Measurements from ENCODE around the gene NHSL1.

NHSL1 gene, protein sequence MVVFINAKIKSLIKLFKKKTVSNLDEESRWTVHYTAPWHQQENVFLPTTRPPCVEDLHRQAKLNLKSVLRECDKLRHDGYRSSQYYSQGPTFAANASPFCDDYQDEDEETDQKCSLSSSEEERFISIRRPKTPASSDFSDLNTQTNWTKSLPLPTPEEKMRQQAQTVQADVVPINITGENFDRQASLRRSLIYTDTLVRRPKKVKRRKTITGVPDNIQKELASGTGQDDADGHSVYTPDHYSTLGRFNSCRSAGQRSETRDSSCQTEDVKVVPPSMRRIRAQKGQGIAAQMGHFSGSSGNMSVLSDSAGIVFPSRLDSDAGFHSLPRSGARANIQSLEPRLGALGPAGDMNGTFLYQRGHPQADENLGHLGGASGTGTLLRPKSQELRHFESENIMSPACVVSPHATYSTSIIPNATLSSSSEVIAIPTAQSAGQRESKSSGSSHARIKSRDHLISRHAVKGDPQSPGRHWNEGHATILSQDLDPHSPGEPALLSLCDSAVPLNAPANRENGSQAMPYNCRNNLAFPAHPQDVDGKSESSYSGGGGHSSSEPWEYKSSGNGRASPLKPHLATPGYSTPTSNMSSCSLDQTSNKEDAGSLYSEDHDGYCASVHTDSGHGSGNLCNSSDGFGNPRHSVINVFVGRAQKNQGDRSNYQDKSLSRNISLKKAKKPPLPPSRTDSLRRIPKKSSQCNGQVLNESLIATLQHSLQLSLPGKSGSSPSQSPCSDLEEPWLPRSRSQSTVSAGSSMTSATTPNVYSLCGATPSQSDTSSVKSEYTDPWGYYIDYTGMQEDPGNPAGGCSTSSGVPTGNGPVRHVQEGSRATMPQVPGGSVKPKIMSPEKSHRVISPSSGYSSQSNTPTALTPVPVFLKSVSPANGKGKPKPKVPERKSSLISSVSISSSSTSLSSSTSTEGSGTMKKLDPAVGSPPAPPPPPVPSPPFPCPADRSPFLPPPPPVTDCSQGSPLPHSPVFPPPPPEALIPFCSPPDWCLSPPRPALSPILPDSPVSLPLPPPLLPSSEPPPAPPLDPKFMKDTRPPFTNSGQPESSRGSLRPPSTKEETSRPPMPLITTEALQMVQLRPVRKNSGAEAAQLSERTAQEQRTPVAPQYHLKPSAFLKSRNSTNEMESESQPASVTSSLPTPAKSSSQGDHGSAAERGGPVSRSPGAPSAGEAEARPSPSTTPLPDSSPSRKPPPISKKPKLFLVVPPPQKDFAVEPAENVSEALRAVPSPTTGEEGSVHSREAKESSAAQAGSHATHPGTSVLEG (N-terminal part only)

DNA sequence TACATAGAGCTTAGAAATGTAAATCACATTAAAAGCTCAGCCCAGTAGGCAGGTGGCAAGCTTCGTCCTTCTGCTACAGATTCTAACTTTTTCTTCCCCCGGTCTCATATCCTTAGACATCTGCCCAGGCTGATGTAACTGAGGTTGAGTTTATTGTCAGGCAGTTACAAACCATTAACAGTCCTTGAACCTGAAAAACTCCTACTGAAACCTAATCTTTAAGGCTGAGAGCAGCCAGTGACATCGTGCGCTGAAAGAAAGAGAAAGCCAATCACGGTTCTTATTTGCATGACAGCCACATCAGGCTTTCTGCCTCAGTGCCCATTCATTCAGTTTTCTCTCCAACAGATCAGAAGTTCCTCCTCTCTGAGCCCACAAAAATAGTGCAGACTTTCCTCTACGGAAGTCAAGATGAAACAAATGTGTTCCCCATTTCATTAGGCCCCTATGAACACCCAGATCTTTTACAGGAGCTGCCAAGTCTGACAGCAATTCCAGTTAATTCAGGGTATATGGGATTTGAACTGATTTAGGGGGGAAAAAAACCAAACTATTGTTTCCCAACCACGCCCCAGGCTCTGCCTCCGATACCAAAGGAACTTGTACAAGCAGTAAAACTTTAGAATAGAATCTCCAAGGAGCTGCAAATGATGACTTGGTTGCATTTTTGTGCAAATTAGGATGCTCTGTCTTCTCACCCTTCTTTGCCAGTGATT, at the start of gene NHSL1:
TSS of gene NHSL1 (minus strand) at position 192 of the 716 bp plus-strand sequence. CDS start 204 bp downstream, outside the sequence.
- no peak for DNase-seq (ENCODE audit: low read depth in 2 of 2)

- DNase-seq (ENCODE audit: low read depth in 2 of 2) = no peak
These were observed 47.5 kb upstream of the NHSL1 start for GRCh38 chr6:138546733-138547185.

DNA sequence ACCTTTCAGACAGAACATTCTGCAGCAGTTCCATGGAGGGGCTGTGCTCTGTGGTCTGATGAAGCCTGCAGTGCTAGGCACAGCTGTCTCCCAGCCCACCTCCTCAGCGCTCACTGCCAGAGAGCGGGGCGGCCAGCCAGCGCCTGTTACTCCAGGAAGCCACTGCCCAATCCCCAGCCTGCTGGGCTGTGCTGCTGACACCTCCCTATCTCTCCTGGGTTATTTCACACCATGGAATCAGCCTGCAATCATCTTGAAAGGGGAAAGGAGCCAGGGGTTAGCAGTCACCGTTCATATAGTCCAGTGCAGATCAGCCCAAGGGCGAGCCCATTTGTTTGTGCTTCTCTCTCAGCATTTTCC, 46.3 kb upstream of the NHSL1 start:
- peak; percentile 33 to 41 for DNase-seq (ENCODE audit: low read depth in 2 of 2)

DNA sequence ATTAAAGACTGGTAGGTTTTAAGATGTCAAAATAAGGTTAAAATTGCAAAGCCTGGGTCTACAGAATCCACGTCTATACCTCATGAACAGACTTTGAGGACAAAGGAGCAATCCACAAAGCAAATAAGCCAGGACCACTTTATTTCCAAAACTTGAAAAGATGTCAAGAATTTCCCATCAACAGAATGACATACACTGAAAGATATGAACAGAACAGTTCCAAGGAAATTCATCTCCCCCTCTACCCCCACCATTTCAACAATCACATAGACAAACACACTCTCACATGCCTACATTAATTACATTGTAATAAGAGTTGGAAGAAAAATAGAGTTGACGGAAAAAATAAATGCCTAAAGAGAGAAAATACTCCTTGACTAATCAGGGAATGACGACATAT, 45.2 kb upstream of the NHSL1 start:
- DNase-seq (ENCODE audit: low read depth in 2 of 2) = peak; percentile 27 to 43

DNA sequence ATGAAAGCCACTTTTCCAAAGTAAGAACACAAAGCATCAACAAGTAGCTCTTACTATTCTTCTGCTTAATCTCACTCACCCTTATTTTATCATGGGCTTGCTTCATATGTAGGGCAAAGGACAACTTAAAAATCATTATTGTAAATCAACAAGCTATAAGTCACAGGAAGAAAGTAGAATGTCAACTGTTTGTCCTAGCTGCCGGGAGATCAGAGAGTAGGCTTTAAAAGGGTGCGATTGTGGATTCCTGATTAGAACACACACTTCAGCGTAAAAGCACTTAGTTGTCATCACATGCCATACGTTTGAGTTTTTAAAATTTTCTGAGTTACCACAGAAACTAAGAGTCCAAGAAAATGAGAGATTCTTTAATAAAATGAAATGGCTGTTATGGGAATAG, 44.4 kb upstream of the NHSL1 start:
- DNase-seq (ENCODE audit: low read depth in 2 of 2) = no peak

GRCh38 chr6:138541823-138542481, 42.7 kb upstream of the NHSL1 start:
- DNase-seq (ENCODE audit: low read depth in 2 of 2) = no peak

DNA sequence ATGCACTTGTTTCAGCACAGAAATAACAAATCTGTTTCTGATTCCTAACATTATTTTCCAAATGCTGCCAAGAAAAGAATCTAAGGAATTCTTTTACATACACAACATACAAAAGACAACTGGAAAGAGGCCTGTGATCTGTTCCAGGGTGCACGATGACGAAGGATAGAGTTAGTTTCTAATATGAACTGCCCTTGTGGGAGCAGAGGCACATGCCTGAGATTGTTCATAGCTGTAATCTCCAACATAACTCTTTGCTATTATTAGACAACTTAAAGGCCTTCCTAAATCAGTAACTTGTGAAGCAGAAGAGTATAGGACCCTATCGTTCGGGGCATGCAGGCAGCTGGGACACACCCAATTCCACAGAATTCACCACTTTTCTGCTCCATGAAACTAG, 41.2 kb upstream of the NHSL1 start:
- DNase-seq (ENCODE audit: low read depth in 2 of 2) = peak; percentile 93 to 94

- no peak for DNase-seq (ENCODE audit: low read depth in 2 of 2)
These were observed 40.6 kb upstream of the NHSL1 start for GRCh38 chr6:138539876-138540275.

- DNase-seq (ENCODE audit: low read depth in 2 of 2) = peak in 1 of 2 experiments; percentile 20
These were observed 39.2 kb upstream of the NHSL1 start for GRCh38 chr6:138538390-138539031.

DNA sequence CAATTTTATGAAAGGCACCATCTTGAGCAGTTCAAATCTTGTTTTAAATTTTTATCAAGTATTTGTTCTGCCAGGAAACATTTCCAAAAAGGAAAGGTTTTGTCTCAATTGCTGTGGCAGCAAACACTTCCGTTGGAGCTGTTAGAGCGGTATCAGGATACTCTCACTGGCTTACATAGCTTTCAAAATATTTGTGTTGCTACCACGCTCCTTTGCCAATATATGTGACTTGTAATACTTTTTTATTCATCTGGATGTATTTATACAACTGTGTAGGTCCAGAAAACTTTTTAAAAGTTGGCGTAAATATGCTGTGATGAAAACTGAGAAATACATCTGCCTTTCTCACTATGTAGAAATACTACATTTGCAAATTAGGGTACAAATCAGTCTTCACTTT, 37.8 kb upstream of the NHSL1 start:
- peak; percentile 63 to 67 for DNase-seq (ENCODE audit: low read depth in 2 of 2)

DNA sequence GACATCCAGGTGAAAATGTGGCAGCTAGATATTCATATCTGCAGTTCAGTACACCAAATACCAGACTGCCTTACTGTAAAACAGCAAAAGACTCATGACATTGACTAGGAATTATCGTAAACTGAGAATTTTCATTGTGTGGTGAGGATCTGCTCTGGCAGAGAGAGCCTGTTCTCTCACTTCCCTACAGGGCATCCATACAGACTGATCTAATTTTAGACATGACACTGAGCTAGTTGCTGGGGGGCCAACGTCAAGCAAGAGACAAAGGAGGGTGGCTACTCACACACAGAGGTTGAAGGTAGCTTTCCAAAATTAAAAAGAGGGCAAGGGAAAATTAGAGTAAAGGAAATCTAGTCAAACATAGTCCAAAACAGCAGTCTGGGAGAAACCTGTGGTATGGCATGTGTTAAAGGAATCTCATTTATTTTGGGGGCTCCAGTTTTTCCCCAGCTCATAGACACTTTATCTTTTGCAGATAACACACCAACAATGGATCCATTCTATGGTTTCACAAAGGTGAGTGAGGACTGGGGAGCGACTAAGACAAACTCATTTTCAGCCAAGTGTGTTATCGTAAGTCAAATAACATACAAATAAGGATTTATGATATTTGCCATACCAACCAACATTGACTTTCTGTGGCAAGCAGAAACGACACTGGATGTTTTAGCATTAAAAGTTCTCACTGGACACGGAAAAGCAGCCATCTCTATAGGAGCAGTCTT, 36.6 kb upstream of the NHSL1 start:
- DNase-seq (ENCODE audit: low read depth in 2 of 2) = no peak

GRCh38 chr6:138533667-138534066, 34.4 kb upstream of the NHSL1 start:
- DNase-seq (ENCODE audit: low read depth in 2 of 2) = no peak

DNA sequence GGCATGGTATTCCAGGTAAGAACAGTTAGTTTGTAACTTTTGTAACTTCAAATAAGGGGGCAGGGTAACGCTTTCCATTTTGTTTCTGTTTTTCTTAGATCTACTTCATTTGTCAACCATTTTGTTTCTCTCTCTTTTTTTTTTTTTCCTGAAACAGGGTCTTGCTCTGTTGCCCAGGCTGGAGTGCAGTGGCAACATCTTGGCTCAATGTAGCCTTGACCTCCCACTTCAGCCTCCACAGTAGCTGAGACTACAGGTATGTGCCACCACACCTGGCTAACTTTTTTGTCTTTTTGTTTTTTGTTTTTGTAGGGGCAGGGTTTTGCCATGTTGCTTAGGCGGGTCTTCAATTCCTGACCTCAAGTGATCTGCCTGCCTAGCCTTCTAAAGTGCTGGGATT, 32.1 kb upstream of the NHSL1 start:
- no peak for DNase-seq (ENCODE audit: low read depth in 2 of 2)

DNA sequence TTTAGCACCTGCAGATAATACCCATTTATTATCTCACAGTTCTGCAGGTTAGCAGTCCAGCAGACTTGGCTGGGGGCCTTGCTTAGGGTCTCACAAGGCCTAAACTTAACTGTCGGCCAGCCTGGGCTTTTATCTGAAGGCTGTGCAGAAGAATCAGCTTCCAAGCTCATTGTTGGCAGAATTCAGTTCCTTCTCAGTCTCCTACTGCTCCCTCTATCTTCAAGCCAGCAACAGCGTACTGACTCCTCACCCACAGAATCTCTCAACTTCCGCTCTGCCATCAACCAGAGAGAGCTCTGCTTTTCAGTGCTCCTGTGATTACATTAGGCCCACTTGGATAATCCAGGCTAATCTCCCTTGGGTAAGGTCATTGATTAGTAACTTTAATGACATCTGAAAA, 30.2 kb upstream of the NHSL1 start:
- DNase-seq (ENCODE audit: low read depth in 2 of 2) = no peak

DNA sequence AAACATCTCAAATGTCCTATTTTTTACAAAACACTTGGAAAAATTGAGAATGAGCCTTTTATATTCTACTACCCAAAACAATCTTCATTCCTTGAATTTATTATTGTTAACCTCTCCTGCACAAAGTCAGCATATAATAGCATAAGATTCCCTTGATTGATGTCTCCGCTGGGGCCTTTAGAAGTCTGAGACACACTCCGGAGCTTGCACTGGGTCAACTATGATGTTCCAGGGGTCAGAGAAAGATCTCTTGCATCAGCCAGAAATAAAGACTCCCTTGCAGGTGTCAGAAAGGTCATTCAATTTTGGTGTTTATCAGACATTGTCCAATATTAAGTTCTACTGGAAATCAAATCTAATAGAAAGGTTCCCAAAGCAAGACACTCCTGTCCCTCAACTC, 29.7 kb upstream of the NHSL1 start:
- no peak for DNase-seq (ENCODE audit: low read depth in 2 of 2)

DNA sequence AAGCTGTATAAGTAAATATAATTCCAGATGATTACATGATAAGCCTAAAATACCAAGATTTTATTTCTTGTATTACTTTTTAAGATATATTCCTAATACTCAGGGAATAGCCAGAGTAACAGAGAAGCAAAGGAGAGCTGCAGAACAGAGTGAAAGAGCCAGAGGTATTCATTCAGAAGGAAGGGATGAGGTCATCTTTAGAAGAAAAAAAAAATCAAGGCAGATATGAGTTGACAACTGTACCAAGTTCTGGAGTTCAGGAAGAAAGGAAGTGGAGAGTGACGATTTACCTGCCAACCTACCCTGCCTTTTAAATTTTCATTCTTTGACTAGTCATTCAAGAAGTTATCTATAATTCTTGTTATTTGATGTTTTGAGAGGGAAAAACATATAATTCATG, 28.8 kb upstream of the NHSL1 start:
- no peak for DNase-seq (ENCODE audit: low read depth in 2 of 2)

DNA sequence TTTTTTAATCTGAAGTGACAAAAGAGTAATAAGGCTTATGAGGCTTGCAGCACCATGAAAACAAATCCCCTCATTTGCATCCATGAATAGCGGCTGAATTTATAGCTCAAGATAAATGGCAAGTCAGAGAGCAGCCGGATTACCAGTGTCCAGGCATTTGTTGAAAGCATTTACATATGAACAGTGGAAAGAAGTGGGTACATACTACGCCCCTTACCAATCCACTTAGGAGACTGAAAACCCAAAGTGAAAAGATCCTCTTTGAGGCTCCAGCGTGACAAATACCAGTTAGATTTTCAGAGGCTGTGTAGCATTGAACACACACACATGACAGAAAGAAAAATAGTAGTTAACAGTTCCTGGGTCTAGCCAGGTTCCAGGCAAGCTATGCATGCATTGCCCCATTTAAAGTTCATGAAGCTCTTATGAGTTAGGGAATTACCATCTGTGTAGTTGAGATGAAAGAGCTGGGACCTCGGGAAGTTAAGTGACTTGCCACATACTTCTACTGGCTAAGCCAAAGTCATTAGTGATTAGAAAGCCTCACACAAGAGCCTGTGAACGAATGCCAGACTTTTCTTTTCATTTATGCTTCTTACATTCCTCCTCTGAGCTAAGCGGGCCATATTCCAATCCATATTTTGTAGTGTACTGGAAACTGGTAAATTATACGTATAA, 28.3 kb upstream of the NHSL1 start:
- no peak for DNase-seq (ENCODE audit: low read depth in 2 of 2)

DNA sequence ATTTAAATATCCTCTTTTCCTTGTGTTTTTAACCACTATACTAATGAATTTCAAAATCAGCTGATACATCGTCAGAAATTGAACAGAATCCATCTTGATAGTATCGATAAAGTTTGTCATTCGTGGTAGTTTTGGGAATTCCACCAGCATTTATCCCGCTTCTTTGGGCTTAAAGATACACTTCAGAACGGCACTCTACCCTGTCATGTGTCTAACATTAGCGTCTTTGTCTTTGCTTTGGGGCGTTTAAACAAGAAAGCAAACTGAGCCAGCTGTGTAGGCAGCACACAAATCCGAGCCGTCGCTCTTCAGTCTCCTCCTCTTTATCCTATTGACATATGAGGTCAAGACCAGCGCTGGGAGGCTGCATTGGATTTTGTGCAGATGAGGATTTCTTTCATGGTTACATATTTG, 27.5 kb upstream of the NHSL1 start:
- no peak for DNase-seq (ENCODE audit: low read depth in 2 of 2)

DNA sequence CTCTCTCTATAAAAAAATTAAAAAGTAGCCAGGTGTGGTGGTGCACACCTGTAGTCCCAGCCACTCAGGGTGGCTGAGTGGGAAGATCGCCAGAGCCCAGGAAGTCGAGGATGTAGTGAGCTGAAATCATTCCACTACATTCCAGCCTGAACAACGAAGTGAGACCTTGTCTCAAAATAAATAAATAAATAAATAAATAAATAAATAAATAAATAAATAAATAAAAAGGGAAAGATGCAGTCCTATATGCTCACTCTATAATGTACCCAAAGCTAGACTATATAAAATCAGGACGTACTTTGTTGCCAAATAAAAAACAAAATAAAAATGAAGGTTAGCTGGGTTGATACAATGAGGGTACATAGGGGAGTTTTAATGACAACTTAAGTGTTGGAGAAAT, 26.1 kb upstream of the NHSL1 start:
- no peak for DNase-seq (ENCODE audit: low read depth in 2 of 2)

Measured in fibroblast of skin of left biceps (primary cell).